IMR-90 (cell line): ENCODE data around the gene SCAF4. TPM values are rescaled to one million over a fixed set of nuclear protein-coding genes. Genes with fewer than 3 reads are reported as not detected.

ENCODE experiments used
- ATAC-seq: fragments of 200-7000 bp; cut with Tn5 transposase; 2 replicates; pipeline ENCODE4 v1.9.1; 2020; ENCODE audit warnings: low read depth, mild to moderate bottlenecking, moderate library complexity
- BruUV-seq: library from RNA; stranded (reverse); fragments of 400-500 nt; replicated peaks from 2 replicates; lab custom pipeline; 2021; lab: Mats Ljungman, UMichigan
- CTCF ChIA-PET: fragments of 300-600 bp; formaldehyde crosslinking; extraction: SDS; loops from one replicate; lab custom pipeline; 2021; ENCODE audit warnings: antibody characterized with exemption; lab: Yijun Ruan, JAX
- POLR2A ChIA-PET: fragments of 300-600 bp; sonication (Branson Sonifier 250); formaldehyde crosslinking; loops from one replicate; lab custom pipeline; 2022; ENCODE audit warnings: antibody characterized with exemption; ENCODE audit not compliant: unreplicated experiment; lab: Charles Lee
- DNase-seq: peaks from one replicate; pipeline ENCODE4 v3.0.0; 2013
- H2AFZ ChIP-seq: replicated peaks from 2 replicates; pipeline ENCODE3; 2013; ENCODE audit warnings: low read length, mild to moderate bottlenecking; ENCODE audit not compliant: poor library complexity
- H2AK5ac ChIP-seq: 2 replicates; pipeline ENCODE4 v1.6.1; 2013; ENCODE audit warnings: low read depth, low read length, inconsistent platforms
- H2AK9ac ChIP-seq: replicated peaks from 2 replicates; pipeline ENCODE3; 2013; ENCODE audit warnings: mild to moderate bottlenecking, low read depth, low read length, moderate library complexity; ENCODE audit not compliant: poor library complexity
- H2BK120ac ChIP-seq: 2 replicates; pipeline ENCODE4 v1.6.1; 2013; ENCODE audit warnings: low read depth, low read length, inconsistent platforms
- H2BK15ac ChIP-seq: 3 replicates; pipeline ENCODE4 v1.6.1; 2013; ENCODE audit warnings: low read depth, low read length, inconsistent platforms
- H2BK20ac ChIP-seq: 2 replicates; pipeline ENCODE4 v1.6.1; 2013; ENCODE audit warnings: low read depth, mild to moderate bottlenecking, inconsistent platforms, low read length, moderate library complexity
- H2BK5ac ChIP-seq: 2 replicates; pipeline ENCODE4 v1.6.1; 2013; ENCODE audit warnings: mild to moderate bottlenecking, low read depth, low read length, inconsistent platforms; ENCODE audit not compliant: poor library complexity, severe bottlenecking
- H3K14ac ChIP-seq: replicated peaks from 2 replicates; pipeline ENCODE4 v1.6.1; 2013; ENCODE audit warnings: low read depth, low read length, inconsistent platforms
- H3K18ac ChIP-seq: 2 replicates; pipeline ENCODE4 v1.6.1; 2013; ENCODE audit warnings: low read depth, low read length, control low read depth
- H3K23ac ChIP-seq: 2 replicates; pipeline ENCODE4 v1.6.1; 2013; ENCODE audit warnings: low read depth, low read length, inconsistent platforms
- H3K27ac ChIP-seq: 2 replicates; pipeline ENCODE4 v1.5.1; 2013; ENCODE audit warnings: mild to moderate bottlenecking, control low read depth, low read length; ENCODE audit not compliant: insufficient read depth
- H3K27me3 ChIP-seq: 2 replicates; pipeline ENCODE4 v1.6.1; 2013; ENCODE audit warnings: low read length; ENCODE audit not compliant: control insufficient read depth, insufficient read depth
- H3K36me3 ChIP-seq: 2 replicates; pipeline ENCODE4 v1.6.1; 2013; ENCODE audit warnings: low read length, mixed read lengths; ENCODE audit not compliant: control insufficient read depth, insufficient read depth
- H3K4ac ChIP-seq: 2 replicates; pipeline ENCODE4 v1.6.1; 2013; ENCODE audit warnings: low read depth, low read length, inconsistent platforms
- H3K4me1 ChIP-seq: 2 replicates; pipeline ENCODE4 v1.6.1; 2013; ENCODE audit warnings: low read length, mixed read lengths; ENCODE audit not compliant: control insufficient read depth, insufficient read depth
- H3K4me2 ChIP-seq: 2 replicates; pipeline ENCODE4 v1.6.1; 2013; ENCODE audit warnings: low read depth, mild to moderate bottlenecking, control low read depth, low read length, moderate library complexity
- H3K4me3 ChIP-seq: 2 replicates; pipeline ENCODE4 v1.5.1; 2013; ENCODE audit warnings: low read depth, mild to moderate bottlenecking, control low read depth, low read length, moderate library complexity; ENCODE audit not compliant: insufficient read depth
- H3K56ac ChIP-seq: 2 replicates; pipeline ENCODE4 v1.6.1; 2013; ENCODE audit warnings: low read length, inconsistent platforms; ENCODE audit not compliant: insufficient read depth; ENCODE audit errors: extremely low read depth
- H3K79me1 ChIP-seq, 2 experiments: 2 replicates each; pipeline ENCODE4 v1.6.1; 2013; ENCODE audit warnings: low read length in 2 of 2, inconsistent platforms in 1 of 2, low read depth in 1 of 2
- H3K9ac ChIP-seq: 2 replicates; pipeline ENCODE4 v1.6.1; 2013; ENCODE audit warnings: low read depth, low read length, control low read depth
- H3K9me1 ChIP-seq: 2 replicates; pipeline ENCODE4 v1.6.1; 2013; ENCODE audit warnings: low read length, inconsistent platforms; ENCODE audit not compliant: insufficient read depth
- H3K9me3 ChIP-seq: 2 replicates; pipeline ENCODE4 v1.6.1; 2013; ENCODE audit warnings: low read length; ENCODE audit not compliant: control insufficient read depth, insufficient read depth
- H4K20me1 ChIP-seq: 2 replicates; pipeline ENCODE4 v1.6.1; 2013; ENCODE audit warnings: low read length, inconsistent platforms; ENCODE audit not compliant: insufficient read depth
- H4K5ac ChIP-seq: 2 replicates; pipeline ENCODE4 v1.6.1; 2013; ENCODE audit warnings: mild to moderate bottlenecking, low read depth, low read length, control low read depth
- H4K8ac ChIP-seq, 2 experiments: 2 replicates each; pipeline ENCODE4 v1.6.1; 2013; ENCODE audit warnings: low read depth in 2 of 2, low read length in 2 of 2, control low read depth in 1 of 2, inconsistent platforms in 1 of 2
- H4K91ac ChIP-seq: 2 replicates; pipeline ENCODE4 v1.6.1; 2013; ENCODE audit warnings: low read depth, low read length, inconsistent platforms; ENCODE audit not compliant: insufficient read depth
- BHLHE40 ChIP-seq: fragments of 150-350 bp; IDR thresholded peaks from 2 replicates; pipeline ENCODE4 v1.6.1; 2016; ENCODE audit warnings: mild to moderate bottlenecking, low read depth, low read length
- ELK1 ChIP-seq: fragments of 150-350 bp; IDR thresholded peaks from 2 replicates; pipeline ENCODE4 v1.6.1; 2016; ENCODE audit warnings: low read depth, mild to moderate bottlenecking, low read length, moderate library complexity, borderline replicate concordance
- FOS ChIP-seq: fragments of 150-350 bp; IDR thresholded peaks from 2 replicates; pipeline ENCODE4 v1.6.1; 2016; ENCODE audit warnings: low read depth, low read length
- MAFK ChIP-seq: IDR thresholded peaks from 2 replicates; pipeline ENCODE4 v1.6.1; 2012; ENCODE audit warnings: low read depth, low read length, improper control_type of control experiment
- MXI1 ChIP-seq: IDR thresholded peaks from 2 replicates; pipeline ENCODE4 v1.6.1; 2012; ENCODE audit warnings: low read depth, mild to moderate bottlenecking, low read length, moderate library complexity, borderline replicate concordance
- NFE2L2 ChIP-seq: fragments of 150-350 bp; IDR thresholded peaks from 2 replicates; pipeline ENCODE4 v1.6.1; 2016; ENCODE audit warnings: low read depth, mild to moderate bottlenecking, low read length
- RFX5 ChIP-seq: IDR thresholded peaks from 2 replicates; pipeline ENCODE4 v1.8.0; 2012; ENCODE audit warnings: low read depth, mild to moderate bottlenecking, low read length, moderate library complexity
- SMC3 ChIP-seq: fragments of 150-350 bp; IDR thresholded peaks from 2 replicates; pipeline ENCODE4 v1.6.1; 2016; ENCODE audit warnings: low read depth, mild to moderate bottlenecking, antibody characterized with exemption, low read length, moderate library complexity
- WGBS, 2 experiments: methylation state at CpG; one replicate each; pipeline versions ENCODE4 v1.1.5 to v1.1.7; 2013; ENCODE audit warnings: missing lambda C conversion rate in 2 of 2; ENCODE audit not compliant: insufficient read length in 1 of 2; ENCODE audit errors: extremely low coverage in 2 of 2; 5-methylcytosine and 5-hydroxymethylcytosine counted together
- dilution Hi-C: fragments of 300-500 bp; cut with HindIII; formaldehyde crosslinking; loops from one replicate; pipeline ENCODE4 v1.14.3; 2018; ENCODE audit warnings: low sequenced_read_pairs; ENCODE audit not compliant: unreplicated experiment
- in situ Hi-C: fragments of 300-500 bp; cut with MboI; formaldehyde crosslinking; loops from 3 replicates; pipeline ENCODE4 v1.14.3; 2019; ENCODE audit warnings: low sequenced_read_pairs, inconsistent platforms, mixed read lengths
- intact Hi-C: fragments of 100-400 bp; cut with micrococcal nuclease; formaldehyde crosslinking; loops from 2 replicates; pipeline ENCODE4 v1.10.0; 2022
- polyA plus RNA-seq, 3 experiments: library from polyadenylated mRNA; depleted of rRNA; stranded (reverse); fragments of >200 nt; gene quantifications; 2 replicates each; pipeline ENCODE4 v1.2.3, GENCODE V29; 2012; ENCODE audit warnings: low replicate concordance in 1 of 3
- total RNA-seq: library from RNA; depleted of rRNA; stranded (reverse); fragments of >200 nt; gene quantifications from 2 replicates; pipeline ENCODE4 v1.2.3, GENCODE V29; 2012

SCAF4 gene
- total and polyA plus RNA-seq, 2 of the 4 experiments (the other 2 are of a cell fraction), result 2.7 to 12.1 TPM

DNA sequence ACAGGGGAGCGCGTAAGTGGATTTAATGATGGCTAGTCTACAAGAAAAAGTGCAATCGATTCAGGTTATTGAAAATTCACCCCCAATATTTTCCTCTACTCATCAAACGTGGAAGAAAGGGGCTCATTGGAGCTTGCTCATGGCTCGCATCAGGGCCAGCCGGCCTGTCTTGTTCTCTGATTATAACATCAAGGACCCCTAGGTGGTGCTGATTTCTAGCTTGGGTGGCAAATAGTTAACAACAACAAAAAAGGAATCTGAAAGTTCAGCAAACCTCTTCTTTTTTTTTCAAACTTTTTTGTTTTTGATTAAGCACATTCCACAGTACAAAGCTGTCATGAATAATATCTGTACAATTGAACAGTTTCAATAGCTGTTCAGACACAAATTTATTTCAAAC is 108.3 kb downstream of the SCAF4 start:
- no TSS peak for BruUV-seq
- Histone ChIP-seq H3K4ac (no peak overlapping the region), H2AK5ac (no peak overlapping the region), H3K27ac (no peak overlapping the region), H4K91ac (no peak overlapping the region), H3K14ac (no peak overlapping the region), H3K9me1 (no peaks in the 10 kb centered on the region), H4K5ac (no peak overlapping the region), H4K8ac (no peak overlapping the region), H3K4me2 (no peak overlapping the region), H3K9me3 (peaks cover 2% of the 10 kb centered on the region; the same call in 1 of the 2 replicates), H3K27me3 (peaks cover 1% of the 10 kb centered on the region), H2BK15ac (no peak overlapping the region), H3K79me1 (no peaks in the 10 kb centered on the region), H3K23ac (no peak overlapping the region), H3K9ac (no peak overlapping the region), H4K20me1 (no peaks in the 10 kb centered on the region), H3K56ac (no peak overlapping the region), H2BK20ac (no peak overlapping the region), H2AK9ac (no peak overlapping the region), H3K18ac (no peak overlapping the region), H2BK120ac (no peak overlapping the region), H3K36me3 (no peaks in the 10 kb centered on the region), H3K4me1 (no peaks in the 10 kb centered on the region), H3K4me3 (no peak overlapping the region), H2BK5ac (no peak overlapping the region), H2AFZ (no peak overlapping the region)
- in situ Hi-C loops (no loop called here), intact Hi-C loops (no loop called here), dilution Hi-C loops (no loop called here)
- no CpG with 5 or more reads among the region's 6 CpGs for WGBS, 2 experiments
- DNase-seq, result no peak
- TF ChIP-seq BHLHE40, result no peak
- TF ChIP-seq MAFK, result no peak
- TF ChIP-seq MXI1, result no peak
- no peak for TF ChIP-seq FOS
- no peak for TF ChIP-seq ELK1
- TF ChIP-seq RFX5, result no peak
- TF ChIP-seq SMC3, result no peak
- no peak for TF ChIP-seq NFE2L2
- ATAC-seq, result no peak
- POLR2A ChIA-PET, result no interaction called here
- CTCF ChIA-PET, result no interaction called here
